ENCODE results near the gene RRP1. TPM values are rescaled to one million over a fixed set of nuclear protein-coding genes. Genes with fewer than 3 reads are reported as not detected.
A peak's percentile ranks its signal among the peaks of the same experiment; 100 is the strongest.

RRP1 gene
- total and polyA plus RNA-seq, 8 donors: 7.6 to 18.4 (median 12.3) TPM

GRCh38 chr21:43824333-43825241 is 35.2 kb downstream of the RRP1 start:
- 71 to 74% methylated on average over 17 of the region's 17 CpGs for WGBS, 2 donors
- Histone ChIP-seq H3K4me1 (no peaks in the 10 kb centered on the region), H3K27me3 (no peaks in the 10 kb centered on the region), H3K4me3 (no peak overlapping the region), H3K36me3 (no peaks in the 10 kb centered on the region), H3K9me3 (no peaks in the 10 kb centered on the region), H3K27ac (no peak overlapping the region)
- ATAC-seq: peak in 2 of 4 donors; percentile 19 to 25
- intact Hi-C loops (cut with DNase I): no loop called here
- DNase-seq: peak in 2 of 6 donors; percentile 44 to 47
- no peak for TF ChIP-seq CTCF (IDR thresholded peaks at IDR 0.05)
- no peak for FAIRE-seq

- peak in 2 of 6 donors; percentile 33 to 41 for DNase-seq
Measured at GRCh38 chr21:43825242-43825935, 36.0 kb downstream of the RRP1 start.

GRCh38 chr21:43825936-43826622 is 36.7 kb downstream of the RRP1 start:
- H3K36me3 ChIP-seq: no peaks in the 10 kb centered on the region
- FAIRE-seq (no peak), DNase-seq (peak in 2 of 6 donors; percentile 55), ATAC-seq (peak in 3 of 4 donors; percentile 23 to 68 (median 57))
- no peak for TF ChIP-seq CTCF (IDR thresholded peaks at IDR 0.05)
- H3K4me3 ChIP-seq: no peak overlapping the region
- H3K27ac ChIP-seq: no peak overlapping the region
- intact Hi-C loops (cut with DNase I): no loop called here
- H3K27me3 ChIP-seq: no peaks in the 10 kb centered on the region
- WGBS, 2 donors: 27 to 32% methylated on average over 30 to 31 of the region's 31 CpGs
- H3K9me3 ChIP-seq: no peaks in the 10 kb centered on the region
- no peaks in the 10 kb centered on the region for H3K4me1 ChIP-seq

More at GRCh38 chr21:43825242-43825935, 36.0 kb downstream of the RRP1 start:
- Histone ChIP-seq H3K4me3 (no peak overlapping the region), H3K36me3 (no peaks in the 10 kb centered on the region), H3K27ac (no peak overlapping the region), H3K9me3 (no peaks in the 10 kb centered on the region), H3K27me3 (no peaks in the 10 kb centered on the region), H3K4me1 (no peaks in the 10 kb centered on the region)
- FAIRE-seq: no peak
- 73 to 82% methylated on average over 24 of the region's 24 CpGs for WGBS, 2 donors
- no peak for TF ChIP-seq CTCF (IDR thresholded peaks at IDR 0.05)
- intact Hi-C loops (cut with DNase I): no loop called here
- no peak for ATAC-seq

- no peak for TF ChIP-seq CTCF (IDR thresholded peaks at IDR 0.05)
- DNase-seq (peak in 2 of 6 donors; percentile 42 to 51), ATAC-seq (peak in 2 of 4 donors; percentile 23 to 40), FAIRE-seq (no peak)
- 25% methylated on average over 8 of the region's 8 CpGs for WGBS, 2 donors
- Histone ChIP-seq H3K27ac (no peak overlapping the region), H3K4me1 (no peaks in the 10 kb centered on the region), H3K36me3 (no peaks in the 10 kb centered on the region), H3K27me3 (no peaks in the 10 kb centered on the region), H3K4me3 (no peak overlapping the region), H3K9me3 (no peaks in the 10 kb centered on the region)
- intact Hi-C loops (cut with DNase I): no loop called here
Measured at GRCh38 chr21:43826623-43826974, 37.2 kb downstream of the RRP1 start.

Measured in pancreas (tissue), 10 donors.